ENCODE measurements around the gene PGBD5.

The PGBD5 gene

DNA sequence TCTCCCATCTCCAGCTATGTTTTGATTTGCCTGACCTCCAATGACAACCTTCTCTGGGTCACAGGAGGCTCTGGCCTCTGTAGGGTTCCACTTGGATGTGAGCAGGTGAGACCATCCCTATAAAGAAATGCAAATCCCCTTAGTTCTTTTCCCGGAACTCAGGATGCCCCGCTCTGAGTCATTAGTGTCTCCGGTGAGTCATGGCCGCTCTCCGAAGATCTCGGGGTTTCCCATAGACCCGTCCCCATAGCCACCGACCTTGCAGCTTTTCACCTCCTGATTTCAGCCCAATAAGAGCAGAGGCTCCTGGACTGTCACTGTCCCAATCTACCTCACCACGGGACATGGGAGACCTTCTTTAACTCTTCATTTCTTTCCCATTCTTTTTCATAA is 98.2 kb downstream of the PGBD5 start:
- Histone ChIP-seq H3K27ac (ENCODE audit: low read depth, low read length) (no peak overlapping the region), H3K27me3 (ENCODE audit: control insufficient read depth in 1 of 2, insufficient read depth in 2 of 2, low read length in 2 of 2) (no peaks in the 10 kb centered on the region), H3K9me3 (ENCODE audit: low read length) (no peaks in the 10 kb centered on the region), H3K36me3 (ENCODE audit: insufficient read depth, low read length) (no peaks in the 10 kb centered on the region), H3K4me3 (ENCODE audit: low read depth in 1 of 2, low read length in 2 of 2) (no peak overlapping the region), H3K4me1 (ENCODE audit: insufficient read depth, low read length) (no peaks in the 10 kb centered on the region), H3K9ac (ENCODE audit: low read length) (no peak overlapping the region)

DNA sequence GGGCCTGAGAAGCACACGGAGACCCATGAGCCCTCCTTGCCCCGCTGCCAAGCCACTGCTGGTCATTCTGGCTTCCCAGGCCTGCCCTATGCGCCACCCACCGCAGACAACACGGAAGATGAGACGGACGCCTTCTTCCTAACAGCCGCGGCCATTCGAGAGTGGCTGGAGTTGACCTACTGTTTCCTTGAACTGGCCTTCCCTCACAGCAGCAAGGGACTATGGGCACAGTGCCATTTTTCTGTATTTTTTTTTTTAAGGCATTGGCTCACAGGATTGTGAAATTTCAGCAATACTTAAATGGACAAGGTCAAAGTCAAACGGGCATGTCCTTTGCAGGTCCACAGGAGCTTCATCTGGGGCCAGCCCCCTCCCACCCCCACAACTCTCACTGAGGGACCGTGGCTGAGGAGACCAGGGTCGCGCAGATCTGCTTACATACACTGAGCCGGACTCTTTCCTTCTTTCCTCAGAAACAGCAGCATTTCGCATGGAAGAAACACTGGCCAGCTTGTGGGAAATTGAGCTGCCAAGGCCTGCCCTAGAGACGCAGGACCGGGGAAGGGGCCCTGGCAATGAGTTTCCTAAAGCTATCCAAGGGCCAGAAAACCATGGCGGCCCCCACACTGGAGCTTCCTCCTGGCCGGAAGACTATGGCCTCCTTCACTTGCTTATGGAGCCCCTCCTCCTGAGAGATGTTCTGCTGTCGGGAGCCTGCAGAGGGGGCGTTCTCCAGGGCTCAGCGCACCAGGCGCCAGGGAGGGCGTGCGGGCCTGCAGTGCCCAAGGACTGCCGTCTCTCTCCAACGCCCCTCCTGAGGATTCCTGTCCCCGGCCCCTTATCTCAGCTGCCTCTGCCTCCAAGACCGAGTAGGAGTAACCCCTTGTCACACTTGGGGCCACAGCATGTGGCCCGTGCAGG is 98.9 kb downstream of the PGBD5 start:
- Histone ChIP-seq H3K4me1 (ENCODE audit: insufficient read depth, low read length) (no peaks in the 10 kb centered on the region), H3K27me3 (ENCODE audit: control insufficient read depth in 1 of 2, insufficient read depth in 2 of 2, low read length in 2 of 2) (no peaks in the 10 kb centered on the region), H3K9me3 (ENCODE audit: low read length) (no peaks in the 10 kb centered on the region), H3K4me3 (ENCODE audit: low read depth in 1 of 2, low read length in 2 of 2) (no peak overlapping the region), H3K36me3 (ENCODE audit: insufficient read depth, low read length) (no peaks in the 10 kb centered on the region), H3K27ac (ENCODE audit: low read depth, low read length) (no peak overlapping the region), H3K9ac (ENCODE audit: low read length) (no peak overlapping the region)

DNA sequence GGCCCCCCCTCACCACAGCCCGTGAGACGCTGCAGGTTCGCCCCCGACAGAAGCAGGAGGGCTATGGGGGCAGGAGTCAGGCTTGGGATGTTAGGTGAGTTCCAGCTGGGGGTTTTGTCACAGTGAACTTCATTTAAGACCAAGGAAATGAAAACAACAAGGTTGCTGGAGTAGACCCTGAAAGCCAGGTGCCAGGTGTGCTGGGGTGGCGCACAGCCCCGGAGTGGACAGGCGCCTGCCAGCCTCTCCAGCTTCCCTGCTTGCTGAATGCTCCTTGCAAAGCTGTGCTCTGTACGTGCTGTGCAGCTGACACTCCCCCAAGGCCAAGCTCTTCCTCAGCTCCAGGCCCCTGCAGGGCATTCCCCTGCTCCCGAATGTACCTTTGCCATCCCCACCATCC is 102.4 kb downstream of the PGBD5 start:
- H3K4me3 ChIP-seq (ENCODE audit: low read depth in 1 of 2, low read length in 2 of 2): no peak overlapping the region
- no peaks in the 10 kb centered on the region for H3K4me1 ChIP-seq (ENCODE audit: insufficient read depth, low read length)
- no peak overlapping the region for H3K27ac ChIP-seq (ENCODE audit: low read depth, low read length)
- H3K9me3 ChIP-seq (ENCODE audit: low read length): no peaks in the 10 kb centered on the region
- H3K36me3 ChIP-seq (ENCODE audit: insufficient read depth, low read length): no peaks in the 10 kb centered on the region
- no peak overlapping the region for H3K9ac ChIP-seq (ENCODE audit: low read length)
- no peaks in the 10 kb centered on the region for H3K27me3 ChIP-seq (ENCODE audit: control insufficient read depth in 1 of 2, insufficient read depth in 2 of 2, low read length in 2 of 2)

DNA sequence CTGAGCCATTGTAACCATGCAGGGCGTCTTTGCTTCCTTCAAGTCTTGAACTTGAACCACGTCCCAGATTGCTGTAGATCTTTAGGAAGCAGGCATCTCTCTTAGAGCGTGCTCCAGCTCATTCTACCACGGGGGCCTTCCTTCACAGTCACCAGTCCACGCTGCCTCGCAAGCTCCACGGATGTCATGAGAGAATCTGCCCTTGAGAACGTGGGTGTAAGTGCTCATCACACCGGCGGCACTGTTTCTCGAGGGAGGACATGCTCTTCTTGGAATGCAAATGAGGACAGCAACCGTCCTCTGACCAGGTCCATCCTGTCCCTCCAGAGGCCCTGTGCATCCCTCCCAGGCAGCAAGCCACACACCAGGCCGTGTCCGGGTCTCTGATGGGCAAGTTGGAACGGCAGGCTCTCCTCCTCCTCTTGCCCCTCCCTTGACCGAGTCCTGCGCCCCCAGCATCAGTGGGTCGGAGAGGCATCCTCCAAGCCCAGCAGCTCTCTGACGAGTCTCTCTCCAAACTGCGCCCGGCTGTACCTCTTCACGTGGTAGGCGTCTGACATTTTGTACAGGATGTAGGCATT is 103.1 kb downstream of the PGBD5 start:
- no peaks in the 10 kb centered on the region for H3K9me3 ChIP-seq (ENCODE audit: low read length)
- no peaks in the 10 kb centered on the region for H3K4me1 ChIP-seq (ENCODE audit: insufficient read depth, low read length)
- H3K36me3 ChIP-seq (ENCODE audit: insufficient read depth, low read length): no peaks in the 10 kb centered on the region
- H3K27ac ChIP-seq (ENCODE audit: low read depth, low read length): no peak overlapping the region
- H3K27me3 ChIP-seq (ENCODE audit: control insufficient read depth in 1 of 2, insufficient read depth in 2 of 2, low read length in 2 of 2): no peaks in the 10 kb centered on the region
- H3K4me3 ChIP-seq (ENCODE audit: low read depth in 1 of 2, low read length in 2 of 2): no peak overlapping the region
- H3K9ac ChIP-seq (ENCODE audit: low read length): no peak overlapping the region

DNA sequence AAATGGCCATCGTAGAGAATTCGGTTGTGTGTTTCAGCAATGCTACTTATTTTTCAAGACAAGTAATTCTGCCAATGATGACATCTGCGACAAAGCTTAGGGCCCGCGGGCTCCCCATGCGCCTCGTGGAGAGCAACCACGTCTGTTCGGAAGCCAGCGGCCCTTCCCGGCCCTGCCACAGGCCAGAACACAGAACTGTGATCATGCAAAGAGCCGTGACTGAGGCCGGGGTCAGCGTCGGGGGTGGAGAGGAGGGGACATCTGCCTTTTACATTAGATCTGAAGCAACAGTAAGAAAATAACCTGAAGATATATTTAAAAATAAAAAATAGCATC is 103.7 kb downstream of the PGBD5 start:
- Histone ChIP-seq H3K36me3 (ENCODE audit: insufficient read depth, low read length) (no peaks in the 10 kb centered on the region), H3K9ac (ENCODE audit: low read length) (no peak overlapping the region), H3K27ac (ENCODE audit: low read depth, low read length) (no peak overlapping the region), H3K4me1 (ENCODE audit: insufficient read depth, low read length) (no peaks in the 10 kb centered on the region), H3K27me3 (ENCODE audit: control insufficient read depth in 1 of 2, insufficient read depth in 2 of 2, low read length in 2 of 2) (no peaks in the 10 kb centered on the region), H3K9me3 (ENCODE audit: low read length) (no peaks in the 10 kb centered on the region), H3K4me3 (ENCODE audit: low read depth in 1 of 2, low read length in 2 of 2) (no peak overlapping the region)

DNA sequence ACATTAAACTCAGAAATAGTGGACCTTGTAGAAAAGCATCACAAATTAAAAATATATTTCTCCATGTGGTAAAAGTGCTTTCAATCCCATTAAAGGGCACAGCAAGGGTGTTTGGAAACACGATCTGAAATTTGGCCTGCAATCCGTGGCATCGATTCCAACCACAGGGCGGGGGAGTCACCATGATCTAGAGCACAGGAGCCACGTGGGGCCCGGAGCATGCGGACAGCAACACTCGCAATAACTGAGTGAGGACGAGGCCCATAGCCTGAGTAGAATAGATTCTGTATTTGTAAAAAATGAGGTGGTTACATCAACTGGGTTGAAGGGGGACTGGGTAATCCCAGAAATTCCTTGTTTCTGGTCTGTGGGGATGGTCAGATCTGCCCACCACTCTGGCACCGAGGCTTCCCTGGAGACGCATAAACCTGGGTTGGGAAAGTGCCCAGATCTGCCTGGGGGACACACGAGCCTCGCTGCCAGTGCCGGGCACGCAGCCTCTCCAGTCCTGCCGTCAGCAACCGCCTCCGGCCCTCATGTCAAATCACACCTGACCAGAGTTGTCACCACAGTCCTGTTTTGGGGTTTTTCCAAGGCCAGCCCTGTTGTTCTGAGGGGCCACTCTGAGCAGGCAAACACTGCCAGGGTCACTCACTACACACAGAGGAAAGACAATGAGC is 104.3 kb downstream of the PGBD5 start:
- H3K27ac ChIP-seq (ENCODE audit: low read depth, low read length): no peak overlapping the region
- H3K4me3 ChIP-seq (ENCODE audit: low read depth in 1 of 2, low read length in 2 of 2): no peak overlapping the region
- H3K9me3 ChIP-seq (ENCODE audit: low read length): no peaks in the 10 kb centered on the region
- H3K4me1 ChIP-seq (ENCODE audit: insufficient read depth, low read length): no peaks in the 10 kb centered on the region
- no peaks in the 10 kb centered on the region for H3K36me3 ChIP-seq (ENCODE audit: insufficient read depth, low read length)
- no peaks in the 10 kb centered on the region for H3K27me3 ChIP-seq (ENCODE audit: control insufficient read depth in 1 of 2, insufficient read depth in 2 of 2, low read length in 2 of 2)
- no peak overlapping the region for H3K9ac ChIP-seq (ENCODE audit: low read length)

DNA sequence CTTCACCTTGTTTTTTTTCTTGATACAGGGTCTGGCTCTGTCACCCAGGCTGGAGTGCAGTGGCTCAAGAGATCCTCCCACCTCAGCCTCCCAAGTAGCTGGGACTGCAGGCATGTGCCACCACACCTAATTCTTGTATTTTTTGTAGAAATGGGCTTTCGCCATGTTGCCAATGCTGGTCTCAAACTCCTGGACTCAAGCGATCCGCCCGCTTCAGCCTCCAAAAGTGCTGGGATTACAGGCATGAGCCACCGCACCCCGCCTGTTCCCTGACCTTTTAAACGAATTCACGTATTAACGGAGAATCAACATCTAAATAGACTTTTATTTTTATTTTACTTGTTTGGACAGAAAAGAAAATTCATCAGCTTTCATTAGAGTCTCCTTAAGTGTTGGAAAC is 104.8 kb downstream of the PGBD5 start:
- Histone ChIP-seq H3K27ac (ENCODE audit: low read depth, low read length) (no peak overlapping the region), H3K9ac (ENCODE audit: low read length) (no peak overlapping the region), H3K4me1 (ENCODE audit: insufficient read depth, low read length) (no peaks in the 10 kb centered on the region)

DNA sequence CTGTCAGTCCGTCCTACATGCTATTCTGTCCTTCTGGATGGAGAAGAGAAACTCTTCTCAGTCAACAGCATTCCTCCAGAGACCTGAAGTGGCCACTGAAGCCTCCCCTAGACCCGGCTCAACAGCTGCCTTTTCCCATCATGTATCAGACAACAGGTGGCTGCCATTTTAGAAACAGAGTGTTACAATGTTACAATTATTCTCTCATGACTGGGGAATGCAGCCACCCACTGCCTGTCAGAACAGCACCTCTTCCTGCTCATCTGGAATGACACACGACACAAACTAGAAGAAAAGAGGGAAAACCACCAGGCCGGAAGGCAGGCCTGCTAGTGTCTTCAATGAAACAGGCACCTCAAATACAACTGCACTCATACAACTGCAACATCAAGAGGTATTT is 105.3 kb downstream of the PGBD5 start:
- Histone ChIP-seq H3K27me3 (ENCODE audit: control insufficient read depth in 1 of 2, insufficient read depth in 2 of 2, low read length in 2 of 2) (no peaks in the 10 kb centered on the region), H3K4me3 (ENCODE audit: low read depth in 1 of 2, low read length in 2 of 2) (no peak overlapping the region), H3K9ac (ENCODE audit: low read length) (no peak overlapping the region), H3K27ac (ENCODE audit: low read depth, low read length) (no peak overlapping the region), H3K36me3 (ENCODE audit: insufficient read depth, low read length) (no peaks in the 10 kb centered on the region), H3K9me3 (ENCODE audit: low read length) (no peaks in the 10 kb centered on the region), H3K4me1 (ENCODE audit: insufficient read depth, low read length) (no peaks in the 10 kb centered on the region)

More for the DNA sequence above, 104.8 kb downstream of the PGBD5 start:
- H3K27me3 ChIP-seq (ENCODE audit: control insufficient read depth in 1 of 2, insufficient read depth in 2 of 2, low read length in 2 of 2): no peaks in the 10 kb centered on the region
- no peaks in the 10 kb centered on the region for H3K9me3 ChIP-seq (ENCODE audit: low read length)
- no peak overlapping the region for H3K4me3 ChIP-seq (ENCODE audit: low read depth in 1 of 2, low read length in 2 of 2)
- H3K36me3 ChIP-seq (ENCODE audit: insufficient read depth, low read length): no peaks in the 10 kb centered on the region

DNA sequence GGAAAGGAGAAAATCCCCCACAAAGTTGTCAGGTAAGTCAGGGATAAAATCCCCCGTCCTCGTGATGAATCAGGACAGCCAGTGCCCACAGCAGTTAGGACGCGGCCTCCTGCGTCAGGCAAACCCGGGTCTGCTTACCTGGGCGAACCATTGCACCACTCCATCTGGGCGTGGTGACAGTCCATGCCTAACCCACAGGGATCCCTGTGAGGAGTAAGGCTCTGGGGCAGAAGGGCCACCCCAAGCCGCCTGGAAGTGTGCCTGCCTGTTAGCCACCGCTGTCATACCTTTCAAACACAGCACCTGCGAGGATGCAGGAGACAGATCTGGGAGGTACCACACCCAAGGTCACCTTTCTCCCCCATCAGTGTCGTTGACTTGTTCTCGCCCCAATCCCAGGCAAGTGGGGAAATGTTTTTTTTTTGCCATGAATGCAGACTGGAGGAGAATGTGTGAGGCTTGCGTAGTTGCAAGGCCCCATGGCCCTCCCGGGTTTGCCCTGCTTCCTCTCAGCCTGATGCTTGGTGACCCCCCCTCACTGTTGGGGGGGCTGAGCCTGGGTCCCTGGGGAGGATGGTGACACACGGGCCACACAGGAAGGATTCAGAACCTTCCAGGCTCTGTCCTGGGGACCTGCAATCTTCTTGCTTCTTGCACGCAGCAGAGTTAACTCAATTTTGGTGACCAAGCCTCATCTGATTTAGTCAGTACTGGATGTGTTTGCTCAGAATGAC is 107.0 kb downstream of the PGBD5 start:
- Histone ChIP-seq H3K4me3 (ENCODE audit: low read depth in 1 of 2, low read length in 2 of 2) (no peak overlapping the region), H3K9me3 (ENCODE audit: low read length) (no peaks in the 10 kb centered on the region), H3K9ac (ENCODE audit: low read length) (no peak overlapping the region), H3K4me1 (ENCODE audit: insufficient read depth, low read length) (no peaks in the 10 kb centered on the region), H3K27ac (ENCODE audit: low read depth, low read length) (no peak overlapping the region), H3K36me3 (ENCODE audit: insufficient read depth, low read length) (no peaks in the 10 kb centered on the region), H3K27me3 (ENCODE audit: control insufficient read depth in 1 of 2, insufficient read depth in 2 of 2, low read length in 2 of 2) (no peaks in the 10 kb centered on the region)

DNA sequence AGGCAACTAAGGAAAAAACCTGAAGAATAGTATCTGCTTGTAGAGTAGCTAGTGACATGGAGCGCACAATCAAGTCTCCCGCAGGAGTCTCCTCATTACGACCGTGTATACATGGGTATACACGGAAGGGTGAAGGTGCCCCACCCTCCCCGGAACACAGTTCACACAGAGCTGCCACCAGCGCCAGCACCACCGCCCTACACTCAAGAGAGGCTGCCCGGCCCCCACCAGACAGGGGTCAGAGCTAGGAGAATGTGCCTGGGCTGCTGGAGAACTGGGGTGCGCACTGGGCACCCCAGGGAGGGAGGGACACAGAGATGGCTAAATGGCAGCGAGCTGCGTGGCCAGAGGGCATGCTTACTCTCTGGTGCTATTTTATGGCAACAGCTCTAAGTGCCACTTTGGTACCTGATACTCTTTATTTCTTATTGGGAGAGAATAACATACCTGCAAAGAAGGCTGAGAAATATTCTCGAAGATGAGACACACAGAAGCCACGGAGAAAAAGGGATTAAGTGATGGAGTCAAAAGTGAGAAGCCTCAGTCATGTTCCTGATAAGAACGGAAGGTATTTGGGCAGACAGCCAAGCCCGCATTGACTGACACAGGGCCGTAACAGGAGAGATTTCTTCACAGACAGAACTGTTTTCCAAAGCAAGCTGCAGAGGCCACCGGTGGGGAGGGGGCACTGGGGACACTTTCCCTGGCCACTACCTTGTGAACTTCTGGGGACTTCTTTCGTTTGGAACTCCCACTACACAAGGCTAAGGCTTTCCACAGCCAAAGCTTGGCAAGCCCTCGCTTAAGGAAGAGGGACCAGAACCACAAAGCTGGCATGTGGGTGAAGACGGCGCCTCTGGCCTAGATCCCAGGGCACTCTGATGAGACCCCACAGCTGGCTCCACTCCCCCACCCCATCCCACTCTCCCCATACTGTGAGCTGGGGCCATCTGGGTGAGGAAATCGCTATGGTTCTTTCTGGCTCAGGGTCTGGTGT is 108.0 kb downstream of the PGBD5 start:
- Histone ChIP-seq H3K9me3 (ENCODE audit: low read length) (no peaks in the 10 kb centered on the region), H3K36me3 (ENCODE audit: insufficient read depth, low read length) (no peaks in the 10 kb centered on the region), H3K27ac (ENCODE audit: low read depth, low read length) (no peak overlapping the region), H3K27me3 (ENCODE audit: control insufficient read depth in 1 of 2, insufficient read depth in 2 of 2, low read length in 2 of 2) (no peaks in the 10 kb centered on the region), H3K4me3 (ENCODE audit: low read depth in 1 of 2, low read length in 2 of 2) (no peak overlapping the region), H3K9ac (ENCODE audit: low read length) (no peak overlapping the region), H3K4me1 (ENCODE audit: insufficient read depth, low read length) (no peaks in the 10 kb centered on the region)

Data from muscle layer of colon (tissue), 2 donors.